Muscle layer of colon (tissue), 2 donors: ENCODE measurements around the gene YWHAE.
"Not testable (repeated sequence)": the region's sequence is repeated elsewhere in the genome, so short reads cannot be mapped to it uniquely, and the experiment has no call there.

Source experiments
- H3K27ac ChIP-seq: one replicate; pipeline ENCODE4 v1.7.0; 2013; ENCODE audit warnings: low read depth, mild to moderate bottlenecking, low read length, moderate library complexity
- H3K27me3 ChIP-seq, 2 donors: one replicate each; pipeline ENCODE4 v1.7.0; 2013; ENCODE audit warnings: low read length in 2 of 2, mild to moderate bottlenecking in 2 of 2; ENCODE audit not compliant: insufficient read depth in 2 of 2, control insufficient read depth in 1 of 2
- H3K36me3 ChIP-seq: one replicate; pipeline ENCODE4 v1.7.0; 2013; ENCODE audit warnings: mild to moderate bottlenecking, low read length; ENCODE audit not compliant: insufficient read depth
- H3K4me1 ChIP-seq: one replicate; pipeline ENCODE4 v1.7.0; 2013; ENCODE audit warnings: mild to moderate bottlenecking, low read length; ENCODE audit not compliant: insufficient read depth
- H3K4me3 ChIP-seq, 2 donors: one replicate each; pipeline ENCODE4 v1.7.0; 2013; ENCODE audit warnings: low read length in 2 of 2, low read depth in 1 of 2, mild to moderate bottlenecking in 1 of 2, moderate library complexity in 1 of 2
- H3K9ac ChIP-seq: one replicate; pipeline ENCODE4 v1.7.0; 2013; ENCODE audit warnings: low read length
- H3K9me3 ChIP-seq: one replicate; pipeline ENCODE4 v1.7.0; 2013; ENCODE audit warnings: mild to moderate bottlenecking, low read length
- donor health status: abdominal sarcoma.
- donor health status: Adenocarcinoma of cecum.

The YWHAE gene

GRCh38 chr17:1371893-1372590 is 28.0 kb downstream of the YWHAE start:
- peaks cover 91% of the 10 kb centered on the region for H3K4me1 ChIP-seq

DNA sequence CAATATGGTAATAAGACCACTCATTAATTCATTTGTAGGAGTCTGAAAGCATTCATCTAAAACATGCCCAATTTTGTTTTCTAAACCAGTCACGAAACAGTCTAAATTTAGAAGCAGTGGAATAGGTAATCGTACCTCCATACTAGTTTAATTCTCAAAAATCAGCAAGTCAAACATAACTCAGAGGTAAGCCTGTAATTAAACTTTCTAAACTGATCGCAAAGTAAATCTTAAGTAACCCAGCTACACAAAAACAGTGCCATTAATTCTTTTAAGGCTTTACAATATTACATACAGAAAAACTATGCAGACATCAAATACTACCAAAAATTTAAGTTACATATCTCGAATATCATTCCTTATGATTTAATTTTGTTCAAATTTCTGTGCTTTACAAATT is 31.4 kb downstream of the YWHAE start:
- H3K36me3 ChIP-seq: peaks cover 1% of the 10 kb centered on the region
- no peak overlapping the region for H3K27ac ChIP-seq
- no peak overlapping the region for H3K9ac ChIP-seq
- H3K9me3 ChIP-seq: no peaks in the 10 kb centered on the region
- H3K27me3 ChIP-seq: no peaks in the 10 kb centered on the region
- H3K4me3 ChIP-seq: no peak overlapping the region
- peaks cover 76% of the 10 kb centered on the region for H3K4me1 ChIP-seq

More at GRCh38 chr17:1371893-1372590, 28.0 kb downstream of the YWHAE start:
- Histone ChIP-seq H3K27me3 (no peaks in the 10 kb centered on the region), H3K9me3 (no peaks in the 10 kb centered on the region), H3K27ac (peak overlapping the region; percentile 17), H3K4me3 (peak overlapping the region in 1 of 2 donors; percentile 23), H3K36me3 (peaks cover 7% of the 10 kb centered on the region), H3K9ac (no peak overlapping the region)

- no peak overlapping the region for H3K9ac ChIP-seq
- H3K9me3 ChIP-seq: no peaks in the 10 kb centered on the region
- no peak overlapping the region for H3K27ac ChIP-seq
- H3K36me3 ChIP-seq: no peaks in the 10 kb centered on the region
- H3K4me1 ChIP-seq: peaks cover 71% of the 10 kb centered on the region
- no peak overlapping the region for H3K4me3 ChIP-seq
- no peaks in the 10 kb centered on the region for H3K27me3 ChIP-seq
Observed at GRCh38 chr17:1367351-1367745, 32.7 kb downstream of the YWHAE start.

DNA sequence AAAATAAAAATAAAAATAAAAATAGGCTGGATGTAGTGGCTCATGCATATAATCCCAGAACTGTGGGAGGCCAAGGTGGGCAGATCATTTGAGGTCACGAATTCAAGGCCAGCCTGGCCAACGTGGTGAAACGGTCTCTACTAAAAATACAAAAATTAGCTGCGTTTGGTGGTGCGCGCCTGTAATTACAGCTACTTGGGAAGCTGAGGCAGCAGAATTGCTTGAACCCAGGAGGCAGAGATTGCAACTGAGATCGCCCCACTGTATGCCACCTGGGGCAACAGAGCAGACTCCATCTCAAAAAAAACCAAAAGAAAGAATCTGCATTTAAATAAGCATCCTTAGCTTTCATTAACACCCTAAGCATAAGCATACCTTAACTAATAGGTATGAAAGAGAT is 33.8 kb downstream of the YWHAE start:
- Histone ChIP-seq H3K4me3 (no peak overlapping the region), H3K27me3 (no peaks in the 10 kb centered on the region), H3K27ac (no peak overlapping the region), H3K36me3 (no peaks in the 10 kb centered on the region), H3K4me1 (peaks cover 71% of the 10 kb centered on the region), H3K9ac (no peak overlapping the region), H3K9me3 (no peaks in the 10 kb centered on the region)

- no peak overlapping the region for H3K4me3 ChIP-seq
- no peaks in the 10 kb centered on the region for H3K36me3 ChIP-seq
- H3K9ac ChIP-seq: no peak overlapping the region
- H3K27ac ChIP-seq: peak overlapping the region; percentile 53
- no peaks in the 10 kb centered on the region for H3K27me3 ChIP-seq
- H3K9me3 ChIP-seq: no peaks in the 10 kb centered on the region
- H3K4me1 ChIP-seq: peaks cover 71% of the 10 kb centered on the region
Observed at GRCh38 chr17:1365445-1366039, 34.5 kb downstream of the YWHAE start.

- peaks cover 7% of the 10 kb centered on the region for H3K36me3 ChIP-seq
- no peak overlapping the region for H3K4me3 ChIP-seq
- H3K27ac ChIP-seq: peak overlapping the region; percentile 6
- H3K9me3 ChIP-seq: no peaks in the 10 kb centered on the region
- peaks cover 59% of the 10 kb centered on the region for H3K4me1 ChIP-seq
- no peak overlapping the region for H3K9ac ChIP-seq
- H3K27me3 ChIP-seq: no peaks in the 10 kb centered on the region
Observed at GRCh38 chr17:1362964-1363363, 37.1 kb downstream of the YWHAE start.

DNA sequence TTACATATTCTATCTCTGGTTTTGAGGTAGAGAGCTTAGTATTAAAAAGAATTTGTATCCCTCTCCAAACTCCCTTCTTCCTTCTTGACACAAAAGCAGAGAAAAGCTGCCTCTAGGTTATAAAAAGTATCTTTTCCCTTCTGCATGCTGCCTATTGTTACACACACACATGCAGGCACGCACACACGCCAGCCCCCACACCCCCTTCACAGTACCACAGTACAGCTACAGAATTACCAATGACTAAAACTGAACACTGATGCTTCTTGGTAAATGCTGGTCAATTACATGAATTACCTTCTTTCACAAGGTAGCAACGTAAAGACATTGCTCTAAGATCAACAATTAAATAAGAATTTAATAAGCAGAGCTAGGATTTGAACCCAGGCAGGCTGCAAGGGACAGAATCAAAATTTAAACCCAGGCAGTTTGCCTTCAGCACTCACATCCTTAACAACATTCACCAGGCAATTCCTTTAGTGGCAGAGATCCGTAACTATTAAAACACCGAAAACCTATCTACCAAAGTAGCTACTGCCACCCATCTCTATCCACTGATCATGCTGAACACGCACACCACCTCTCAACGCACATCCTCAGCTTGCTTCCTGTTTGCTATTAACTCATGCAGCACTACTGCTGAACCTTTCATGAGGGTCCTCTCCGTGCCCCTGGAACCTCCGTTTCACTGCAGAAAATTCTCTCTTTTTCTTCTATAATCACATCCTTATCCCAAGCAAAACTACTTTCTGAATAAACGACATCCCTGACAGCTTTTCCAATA is 37.8 kb downstream of the YWHAE start:
- Histone ChIP-seq H3K27me3 (no peaks in the 10 kb centered on the region), H3K9me3 (no peaks in the 10 kb centered on the region), H3K9ac (no peak overlapping the region), H3K4me3 (no peak overlapping the region), H3K36me3 (peaks cover 7% of the 10 kb centered on the region), H3K27ac (peak overlapping the region; percentile 6), H3K4me1 (peaks cover 52% of the 10 kb centered on the region)

GRCh38 chr17:1360975-1361374 is 39.0 kb downstream of the YWHAE start:
- no peaks in the 10 kb centered on the region for H3K27me3 ChIP-seq
- no peaks in the 10 kb centered on the region for H3K9me3 ChIP-seq
- no peak overlapping the region for H3K4me3 ChIP-seq
- H3K36me3 ChIP-seq: peaks cover 14% of the 10 kb centered on the region
- no peak overlapping the region for H3K9ac ChIP-seq
- H3K4me1 ChIP-seq: peaks cover 41% of the 10 kb centered on the region
- H3K27ac ChIP-seq: no peak overlapping the region

DNA sequence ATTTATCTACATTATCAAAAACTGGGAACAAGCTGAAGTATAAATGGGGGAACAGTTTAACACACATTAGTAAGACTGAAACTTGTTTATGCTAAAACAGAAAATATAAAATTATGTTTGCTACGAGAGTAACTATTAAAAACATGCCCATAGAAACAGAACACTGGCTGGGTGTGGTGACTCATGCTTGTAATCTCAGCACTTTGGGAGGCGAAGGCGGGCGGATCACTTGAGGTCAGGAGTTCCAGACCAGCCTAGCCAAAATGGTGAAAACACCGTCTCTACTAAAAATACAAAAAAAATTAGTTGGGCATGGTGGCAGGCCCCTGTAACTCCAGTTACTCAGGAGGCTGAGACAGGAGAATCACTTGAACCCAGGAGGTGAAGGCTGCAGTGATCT is 39.7 kb downstream of the YWHAE start:
- H3K27ac ChIP-seq, H3K27me3 ChIP-seq, H3K9me3 ChIP-seq, H3K4me3 ChIP-seq, H3K9ac ChIP-seq: not testable (repeated sequence)
- peaks cover 14% of the 10 kb centered on the region for H3K36me3 ChIP-seq
- H3K4me1 ChIP-seq: peaks cover 35% of the 10 kb centered on the region

- Histone ChIP-seq H3K9me3 (no peaks in the 10 kb centered on the region), H3K4me1 (peaks cover 5% of the 10 kb centered on the region), H3K27me3 (no peaks in the 10 kb centered on the region), H3K27ac (no peak overlapping the region), H3K36me3 (peaks cover 36% of the 10 kb centered on the region), H3K4me3 (no peak overlapping the region), H3K9ac (no peak overlapping the region)
Observed at GRCh38 chr17:1354030-1354429, 46.0 kb downstream of the YWHAE start.

- H3K27ac ChIP-seq, H3K27me3 ChIP-seq, H3K9me3 ChIP-seq, H3K4me3 ChIP-seq, H3K9ac ChIP-seq: not testable (repeated sequence)
- peaks cover 11% of the 10 kb centered on the region for H3K4me1 ChIP-seq
- H3K36me3 ChIP-seq: peaks cover 35% of the 10 kb centered on the region
Observed at GRCh38 chr17:1352530-1352929, 47.5 kb downstream of the YWHAE start.
